ENCODE data around the gene ADGRB3. TPM values are rescaled to one million over a fixed set of nuclear protein-coding genes. Genes with fewer than 3 reads are reported as not detected.

The ADGRB3 gene
- total and polyA plus RNA-seq, 4 donors = 0.47 to 24.6 (median 1.9) TPM

DNA sequence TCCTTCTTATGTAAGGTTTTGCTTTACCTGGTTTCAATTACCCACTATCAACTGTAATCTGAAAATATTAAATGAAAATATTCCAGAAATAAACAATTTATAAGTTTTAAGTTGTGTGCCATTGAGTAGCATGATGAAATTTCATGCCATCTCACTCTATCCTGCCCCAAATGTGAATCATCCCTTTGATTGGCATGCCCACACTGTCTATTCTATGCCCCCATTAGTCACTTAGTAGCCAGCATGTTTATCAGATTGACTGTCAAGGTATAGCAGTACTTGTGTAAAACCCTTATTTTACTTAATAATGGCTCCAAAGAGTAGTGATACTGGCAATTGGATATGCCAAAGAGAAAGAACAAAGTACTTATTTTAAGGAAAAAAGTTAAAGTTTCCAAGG lies 403.8 kb downstream of the ADGRB3 start:
- TF ChIP-seq, protein P1, sequence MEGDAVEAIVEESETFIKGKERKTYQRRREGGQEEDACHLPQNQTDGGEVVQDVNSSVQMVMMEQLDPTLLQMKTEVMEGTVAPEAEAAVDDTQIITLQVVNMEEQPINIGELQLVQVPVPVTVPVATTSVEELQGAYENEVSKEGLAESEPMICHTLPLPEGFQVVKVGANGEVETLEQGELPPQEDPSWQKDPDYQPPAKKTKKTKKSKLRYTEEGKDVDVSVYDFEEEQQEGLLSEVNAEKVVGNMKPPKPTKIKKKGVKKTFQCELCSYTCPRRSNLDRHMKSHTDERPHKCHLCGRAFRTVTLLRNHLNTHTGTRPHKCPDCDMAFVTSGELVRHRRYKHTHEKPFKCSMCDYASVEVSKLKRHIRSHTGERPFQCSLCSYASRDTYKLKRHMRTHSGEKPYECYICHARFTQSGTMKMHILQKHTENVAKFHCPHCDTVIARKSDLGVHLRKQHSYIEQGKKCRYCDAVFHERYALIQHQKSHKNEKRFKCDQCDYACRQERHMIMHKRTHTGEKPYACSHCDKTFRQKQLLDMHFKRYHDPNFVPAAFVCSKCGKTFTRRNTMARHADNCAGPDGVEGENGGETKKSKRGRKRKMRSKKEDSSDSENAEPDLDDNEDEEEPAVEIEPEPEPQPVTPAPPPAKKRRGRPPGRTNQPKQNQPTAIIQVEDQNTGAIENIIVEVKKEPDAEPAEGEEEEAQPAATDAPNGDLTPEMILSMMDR (IDR thresholded peaks at IDR 0.05; ENCODE audit: control extremely low read depth, extremely low read depth) = no peak
- peaks cover 0 to 3% (median 0%) of the 10 kb centered on the region in 4 donors for H3K36me3 ChIP-seq (ENCODE audit: control insufficient read depth in 4 of 4, insufficient read depth in 4 of 4, low read length in 4 of 4)
- DNase-seq = no peak
- no peak overlapping the region for H3K9ac ChIP-seq (ENCODE audit: insufficient read depth in 1 of 2, low read length in 2 of 2)
- H3K4me3 ChIP-seq = no peak overlapping the region
- ATAC-seq (ENCODE audit: insufficient read depth, low FRiP score) = no peak
- H3K9me3 ChIP-seq (ENCODE audit: control insufficient read depth in 4 of 4, insufficient read depth in 3 of 4, low read length in 3 of 4) = no peaks in the 10 kb centered on the region
- H3K27me3 ChIP-seq (ENCODE audit: control insufficient read depth in 3 of 3, insufficient read depth in 3 of 3, low read length in 2 of 3) = no peaks in the 10 kb centered on the region
- H3K4me1 ChIP-seq (ENCODE audit: control insufficient read depth in 5 of 5, insufficient read depth in 5 of 5, low read length in 5 of 5) = peaks cover 0 to 12% (median 5%) of the 10 kb centered on the region in 5 donors
- no peak overlapping the region for H3K27ac ChIP-seq (ENCODE audit: low read depth in 1 of 2, low read length in 1 of 2)

- ATAC-seq (ENCODE audit: insufficient read depth, low FRiP score) = no peak
- Histone ChIP-seq H3K9ac (ENCODE audit: insufficient read depth in 1 of 2, low read length in 2 of 2) (no peak overlapping the region), H3K4me1 (ENCODE audit: control insufficient read depth in 5 of 5, insufficient read depth in 5 of 5, low read length in 5 of 5) (peaks cover 0 to 12% (median 5%) of the 10 kb centered on the region in 5 donors), H3K36me3 (ENCODE audit: control insufficient read depth in 4 of 4, insufficient read depth in 4 of 4, low read length in 4 of 4) (no peaks in the 10 kb centered on the region), H3K27me3 (ENCODE audit: control insufficient read depth in 3 of 3, insufficient read depth in 3 of 3, low read length in 2 of 3) (no peaks in the 10 kb centered on the region), H3K4me3 (no peak overlapping the region), H3K27ac (ENCODE audit: low read depth in 1 of 2, low read length in 1 of 2) (no peak overlapping the region), H3K9me3 (ENCODE audit: control insufficient read depth in 4 of 4, insufficient read depth in 3 of 4, low read length in 3 of 4) (no peaks in the 10 kb centered on the region)
- TF ChIP-seq, protein P1 (IDR thresholded peaks at IDR 0.05; ENCODE audit: control extremely low read depth, extremely low read depth) = no peak
- peak in 1 of 3 donors; percentile 25 for DNase-seq
- 73 to 77% methylated on average over 3 of the region's 3 CpGs for WGBS, 2 donors
These were observed 407.2 kb downstream of the ADGRB3 start for GRCh38 chr6:69042297-69042696.

DNA sequence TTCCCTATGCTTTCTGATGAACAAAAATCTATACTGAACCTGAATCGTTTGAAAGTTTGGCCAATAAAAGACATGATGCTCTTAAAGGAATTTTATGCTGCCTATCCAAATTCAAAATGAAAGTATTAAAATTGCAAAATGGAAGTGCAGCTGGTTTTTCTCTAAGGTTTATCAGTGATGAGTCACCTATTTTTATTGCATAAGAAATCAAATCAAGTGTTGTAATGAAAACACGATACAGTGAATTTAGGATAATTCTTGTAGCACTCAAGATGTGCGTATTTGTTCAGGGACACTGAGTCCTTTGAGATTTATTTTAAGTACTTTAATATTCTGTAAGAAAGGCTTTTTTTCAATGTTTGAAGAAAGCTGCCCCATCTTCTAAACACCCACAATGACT lies 409.5 kb downstream of the ADGRB3 start:
- Histone ChIP-seq H3K9ac (ENCODE audit: insufficient read depth in 1 of 2, low read length in 2 of 2) (no peak overlapping the region), H3K36me3 (ENCODE audit: control insufficient read depth in 4 of 4, insufficient read depth in 4 of 4, low read length in 4 of 4) (no peaks in the 10 kb centered on the region), H3K27me3 (ENCODE audit: control insufficient read depth in 3 of 3, insufficient read depth in 3 of 3, low read length in 2 of 3) (no peaks in the 10 kb centered on the region), H3K4me3 (no peak overlapping the region), H3K4me1 (ENCODE audit: control insufficient read depth in 5 of 5, insufficient read depth in 5 of 5, low read length in 5 of 5) (peaks cover 0 to 13% (median 5%) of the 10 kb centered on the region in 5 donors), H3K9me3 (ENCODE audit: control insufficient read depth in 4 of 4, insufficient read depth in 3 of 4, low read length in 3 of 4) (no peaks in the 10 kb centered on the region), H3K27ac (ENCODE audit: low read depth in 1 of 2, low read length in 1 of 2) (no peak overlapping the region)
- ATAC-seq (ENCODE audit: insufficient read depth, low FRiP score) = no peak
- TF ChIP-seq, protein P1 (IDR thresholded peaks at IDR 0.05; ENCODE audit: control extremely low read depth, extremely low read depth) = no peak
- WGBS, 2 donors = 67 to 83% methylated on average over 3 of the region's 3 CpGs
- DNase-seq = peak in 2 of 3 donors; percentile 3 to 30

DNA sequence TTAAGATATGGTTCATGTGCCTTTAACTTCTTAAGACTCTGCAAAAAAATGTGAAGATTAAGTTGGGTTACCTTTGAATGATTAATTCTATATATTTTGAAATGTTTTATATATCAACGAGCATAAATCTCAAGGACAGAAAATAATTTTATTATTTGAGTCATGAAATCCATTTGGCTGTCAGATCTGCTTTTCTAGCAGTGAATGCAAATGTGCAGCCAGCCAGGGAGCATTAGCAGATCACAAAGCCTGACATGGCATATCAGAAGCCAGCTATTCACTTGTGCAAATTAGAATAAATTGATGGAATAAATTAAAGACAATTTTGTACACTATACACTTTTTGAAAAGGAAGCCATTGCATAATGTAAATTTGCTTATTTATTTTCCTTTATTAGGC lies 424.3 kb downstream of the ADGRB3 start:
- no peak for DNase-seq
- TF ChIP-seq, protein P1 (IDR thresholded peaks at IDR 0.05; ENCODE audit: control extremely low read depth, extremely low read depth) = no peak
- ATAC-seq (ENCODE audit: insufficient read depth, low FRiP score) = no peak
- Histone ChIP-seq H3K4me3 (no peak overlapping the region), H3K9me3 (ENCODE audit: control insufficient read depth in 4 of 4, insufficient read depth in 3 of 4, low read length in 3 of 4) (no peaks in the 10 kb centered on the region), H3K36me3 (ENCODE audit: control insufficient read depth in 4 of 4, insufficient read depth in 4 of 4, low read length in 4 of 4) (peaks cover 0 to 2% (median 0%) of the 10 kb centered on the region in 4 donors), H3K9ac (ENCODE audit: insufficient read depth in 1 of 2, low read length in 2 of 2) (no peak overlapping the region), H3K27ac (ENCODE audit: low read depth in 1 of 2, low read length in 1 of 2) (no peak overlapping the region), H3K4me1 (ENCODE audit: control insufficient read depth in 5 of 5, insufficient read depth in 5 of 5, low read length in 5 of 5) (no peaks in the 10 kb centered on the region), H3K27me3 (ENCODE audit: control insufficient read depth in 3 of 3, insufficient read depth in 3 of 3, low read length in 2 of 3) (no peaks in the 10 kb centered on the region)
- 64 to 75% methylated on average over 1 of the region's 1 CpG for WGBS, 2 donors
